Stomach (tissue), 4 donors: ENCODE measurements around the gene TLL2.

Experiments used
- EP300 ChIP-seq: sonication (generic); formaldehyde crosslinking; IDR thresholded peaks from one replicate; pipeline ENCODE4 v1.6.1; 2017; ENCODE audit warnings: antibody characterized with exemption
- POLR2A ChIP-seq, 4 donors: fragments of 450-650 bp; IDR thresholded peaks; one replicate each; pipeline ENCODE4 v1.6.1; 2016; ENCODE audit warnings: antibody characterized with exemption in 4 of 4, control low read depth in 2 of 4, mild to moderate bottlenecking in 1 of 4, moderate library complexity in 1 of 4
- POLR2AphosphoS5 ChIP-seq, 3 donors: sonication (generic); formaldehyde crosslinking; IDR thresholded peaks; one replicate each; pipeline ENCODE4 v1.6.1; 2016; ENCODE audit warnings: antibody characterized with exemption in 3 of 3
- TF ChIP-seq, protein P1 (sequence below), 7 experiments: fragments of 450-650 bp in 4 of 7; fragments of 200-600 bp in 3 of 7; sonication (generic) in 3 of 7; IDR thresholded peaks; one replicate each; pipeline ENCODE4 v1.5.1; 2016 to 2019; ENCODE audit warnings: antibody characterized with exemption in 7 of 7, control low read depth in 2 of 7, mild to moderate bottlenecking in 1 of 7

DNA sequence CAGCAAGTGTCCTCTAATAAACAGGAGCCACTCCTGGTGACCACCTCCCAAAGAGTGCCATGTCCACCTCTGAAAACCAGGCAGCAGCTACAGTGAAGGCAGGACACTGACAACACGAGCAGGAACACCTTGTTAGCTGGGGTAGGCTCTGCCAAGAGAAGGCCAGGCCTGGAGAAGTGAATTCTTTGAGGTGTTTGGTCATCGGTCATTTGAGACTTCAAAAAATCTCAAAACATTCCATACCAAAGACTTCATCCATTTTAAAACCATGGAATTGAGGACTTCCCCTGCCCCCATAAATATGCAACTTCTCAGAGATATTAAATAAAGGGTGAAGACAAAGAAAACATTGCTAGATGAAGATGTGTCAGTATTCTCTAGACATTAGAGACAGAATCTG, 126.6 kb downstream of the TLL2 start:
- TF ChIP-seq, protein P1, sequence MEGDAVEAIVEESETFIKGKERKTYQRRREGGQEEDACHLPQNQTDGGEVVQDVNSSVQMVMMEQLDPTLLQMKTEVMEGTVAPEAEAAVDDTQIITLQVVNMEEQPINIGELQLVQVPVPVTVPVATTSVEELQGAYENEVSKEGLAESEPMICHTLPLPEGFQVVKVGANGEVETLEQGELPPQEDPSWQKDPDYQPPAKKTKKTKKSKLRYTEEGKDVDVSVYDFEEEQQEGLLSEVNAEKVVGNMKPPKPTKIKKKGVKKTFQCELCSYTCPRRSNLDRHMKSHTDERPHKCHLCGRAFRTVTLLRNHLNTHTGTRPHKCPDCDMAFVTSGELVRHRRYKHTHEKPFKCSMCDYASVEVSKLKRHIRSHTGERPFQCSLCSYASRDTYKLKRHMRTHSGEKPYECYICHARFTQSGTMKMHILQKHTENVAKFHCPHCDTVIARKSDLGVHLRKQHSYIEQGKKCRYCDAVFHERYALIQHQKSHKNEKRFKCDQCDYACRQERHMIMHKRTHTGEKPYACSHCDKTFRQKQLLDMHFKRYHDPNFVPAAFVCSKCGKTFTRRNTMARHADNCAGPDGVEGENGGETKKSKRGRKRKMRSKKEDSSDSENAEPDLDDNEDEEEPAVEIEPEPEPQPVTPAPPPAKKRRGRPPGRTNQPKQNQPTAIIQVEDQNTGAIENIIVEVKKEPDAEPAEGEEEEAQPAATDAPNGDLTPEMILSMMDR (IDR thresholded peaks at IDR 0.05) = no peak
- TF ChIP-seq POLR2A (IDR thresholded peaks at IDR 0.05) (no peak), EP300 (no peak), POLR2AphosphoS5 (IDR thresholded peaks at IDR 0.05) (no peak)
